K562 (cell line): ENCODE results near the gene ZBTB16. TPM values are rescaled to one million over a fixed set of nuclear protein-coding genes. Genes with fewer than 3 reads are reported as not detected.

Source experiments
- ATAC-seq: fragments of 200-7000 bp; cut with Tn5 transposase; 3 replicates; pipeline ENCODE4 v1.9.1; 2020; ENCODE audit warnings: moderate library complexity
- BruUV-seq: library from RNA; stranded (reverse); fragments of 400-500 nt; replicated peaks from 2 replicates; lab custom pipeline; 2021; lab: Mats Ljungman, UMichigan
- CTCF ChIA-PET: fragments of 300-600 bp; formaldehyde crosslinking; extraction: SDS; loops from one replicate; lab custom pipeline; 2021; ENCODE audit warnings: low intra/inter-chr PET ratio; lab: Yijun Ruan, JAX
- POLR2A ChIA-PET: fragments of 300-600, 350-650 bp; sonication (Branson Sonifier 250); formaldehyde crosslinking; extraction: SDS; loops from one replicate; lab custom pipeline; 2021; ENCODE audit warnings: antibody characterized with exemption, inconsistent platforms; lab: Yijun Ruan, JAX
- DNase-seq, 4 experiments: peaks; one replicate each; pipeline versions ENCODE4 v3.0.0 to v3.0.0-alpha.2; 2011 to 2018; ENCODE audit warnings: low spot score in 3 of 4, mixed read lengths in 3 of 4; ENCODE audit errors: extremely low read depth in 1 of 4
- FAIRE-seq: peaks from 2 replicates; lab custom pipeline; 2011; peaks lifted over from hg19 to GRCh38; lab: Jason Lieb, UNC
- H2AFZ ChIP-seq: 2 replicates; pipeline ENCODE4 v1.6.0; 2011; ENCODE audit warnings: low read depth, low read length, control low read depth, inconsistent platforms
- H3K27ac ChIP-seq: fragments of 200-600 bp; 3 replicates; pipeline ENCODE4 v1.8.0; 2011; ENCODE audit warnings: low read depth, mild to moderate bottlenecking, control low read depth, inconsistent platforms, low read length, moderate library complexity, mixed read lengths; ENCODE audit errors: extremely low read depth
- H3K27me3 ChIP-seq, 2 experiments: fragments of 300-600 bp in 1 of 2; 2 replicates in 1 of 2; 3 replicates in 1 of 2; pipeline versions ENCODE4 v1.6.0 to v1.8.0; 2011; ENCODE audit warnings: inconsistent platforms in 2 of 2, low read length in 2 of 2, mild to moderate bottlenecking in 1 of 2, mixed read lengths in 1 of 2, moderate library complexity in 1 of 2; ENCODE audit not compliant: control insufficient read depth in 2 of 2, insufficient read depth in 2 of 2
- H3K36me3 ChIP-seq: fragments of 300-600 bp; 3 replicates; pipeline ENCODE4 v1.8.0; 2011; ENCODE audit warnings: mild to moderate bottlenecking, low read length, inconsistent platforms; ENCODE audit not compliant: control insufficient read depth, insufficient read depth
- H3K4me1 ChIP-seq, 2 experiments: fragments of 200-600 bp in 1 of 2; replicated peaks in 1 of 2; 2 replicates in 1 of 2; 3 replicates in 1 of 2; pipeline versions ENCODE4 v1.5.1 to v1.8.0; 2011; ENCODE audit warnings: inconsistent platforms in 2 of 2, low read length in 2 of 2, mild to moderate bottlenecking in 1 of 2, mixed read lengths in 1 of 2, moderate library complexity in 1 of 2; ENCODE audit not compliant: control insufficient read depth in 2 of 2, insufficient read depth in 2 of 2
- H3K4me2 ChIP-seq: 2 replicates; pipeline ENCODE4 v1.6.1; 2011; ENCODE audit warnings: low read length, control low read depth, inconsistent platforms, mixed read lengths; ENCODE audit not compliant: insufficient read depth
- H3K4me3 ChIP-seq: fragments of 200-600 bp; sonication (generic), shearing (Covaris generic); 2 replicates; pipeline ENCODE4 v1.5.1; 2016; ENCODE audit warnings: control low read depth, inconsistent platforms
- H3K79me2 ChIP-seq: fragments of 200-600 bp; 3 replicates; pipeline ENCODE4 v1.8.0; 2011; ENCODE audit warnings: low read length, inconsistent platforms; ENCODE audit not compliant: control insufficient read depth, insufficient read depth
- H3K9ac ChIP-seq, 2 experiments: 2 replicates each; pipeline versions ENCODE4 v1.6.0 to v1.6.1; 2011; ENCODE audit warnings: low read depth in 2 of 2, low read length in 2 of 2, control low read depth in 1 of 2, inconsistent platforms in 1 of 2, mild to moderate bottlenecking in 1 of 2, mixed read lengths in 1 of 2; ENCODE audit not compliant: insufficient read depth in 1 of 2
- H3K9me1 ChIP-seq: one replicate; pipeline ENCODE4 v1.6.0; 2011; ENCODE audit warnings: inconsistent platforms, mild to moderate bottlenecking, low read length, moderate library complexity; ENCODE audit not compliant: control insufficient read depth, insufficient read depth
- H3K9me3 ChIP-seq: replicated peaks from 2 replicates; pipeline ENCODE4 v1.5.1; 2011; ENCODE audit warnings: low read depth, low read length, inconsistent platforms; ENCODE audit not compliant: control insufficient read depth, insufficient read depth
- H4K20me1 ChIP-seq: replicated peaks from 2 replicates; pipeline ENCODE4 v1.6.1; 2011; ENCODE audit warnings: low read length, inconsistent platforms, mixed read lengths; ENCODE audit not compliant: control insufficient read depth, insufficient read depth
- CTBP1 ChIP-seq: fragments of 450-650 bp; IDR thresholded peaks from 2 replicates; pipeline ENCODE4 v1.6.1; 2016; ENCODE audit warnings: borderline replicate concordance
- DMBX1 ChIP-seq: fragments of 250-450 bp; sonication (Bioruptor Pico); IDR thresholded peaks from 2 replicates; pipeline ENCODE4 v1.8.0; 2022; ENCODE audit warnings: inconsistent platforms, mild to moderate bottlenecking, moderate library complexity, borderline replicate concordance
- HDAC8 ChIP-seq: fragments of 450-650 bp; IDR thresholded peaks from 2 replicates; pipeline ENCODE4 v1.6.1; 2016; ENCODE audit warnings: mild to moderate bottlenecking, missing genetic modification characterization, moderate library complexity, missing compliant biosample characterization
- HNRNPLL ChIP-seq: fragments of 200-400 bp; formaldehyde crosslinking; IDR thresholded peaks from 2 replicates; pipeline ENCODE4 v1.6.1; 2017; ENCODE audit warnings: low read length, low read depth, mild to moderate bottlenecking; ENCODE audit not compliant: poor library complexity, severe bottlenecking
- POU5F1 ChIP-seq: fragments of 150-350 bp; IDR thresholded peaks from 2 replicates; pipeline ENCODE4 v1.6.1; 2014; ENCODE audit warnings: borderline replicate concordance, low read length, low read depth, mild to moderate bottlenecking; ENCODE audit not compliant: partially characterized antibody
- PTBP1 ChIP-seq: fragments of 200-400 bp; formaldehyde crosslinking; IDR thresholded peaks from 2 replicates; pipeline ENCODE4 v1.6.1; 2017; ENCODE audit warnings: low read depth, low read length
- RREB1 ChIP-seq: fragments of 250-450 bp; sonication (Bioruptor Pico); IDR thresholded peaks from 2 replicates; pipeline ENCODE4 v1.4.0; 2020
- ZBTB7A ChIP-seq: IDR thresholded peaks from 2 replicates; pipeline ENCODE4 v1.6.1; 2011; ENCODE audit warnings: low read depth, mild to moderate bottlenecking, low read length, moderate library complexity, borderline replicate concordance; ENCODE audit not compliant: control insufficient read depth
- WGBS: fragments of 100-300 bp; shearing (Covaris generic); methylation state at CpG from one replicate; pipeline ENCODE4 v1.1.6; 2016; ENCODE audit warnings: low coverage, mixed read lengths; ENCODE audit not compliant: insufficient coverage; ENCODE audit errors: missing lambda C conversion rate; 5-methylcytosine and 5-hydroxymethylcytosine counted together
- in situ Hi-C: fragments of 300-500 bp; cut with MboI; formaldehyde crosslinking; loops from 4 replicates; pipeline ENCODE4 v1.15.0; 2018; ENCODE audit warnings: inconsistent platforms, mixed read lengths
- intact Hi-C: fragments of 100-400 bp; cut with micrococcal nuclease; formaldehyde crosslinking; loops from 2 replicates; pipeline ENCODE4 v1.14.2; 2022
- polyA plus RNA-seq, 8 experiments: library from polyadenylated mRNA; depleted of rRNA in 4 of 8; stranded (reverse) in 5 of 8; unstranded in 3 of 8; fragments of >200 nt; fragmentation: Nextera tagmentation in 2 of 8; fragmentation: Illumina TruSeq in 1 of 8; extraction: Ambion mirVana in 2 of 8; extraction: Trizol in 1 of 8; gene quantifications; 2 replicates each; pipeline versions ENCODE4 v1.2.1 to v1.2.3, GENCODE V29; 2011 to 2014; ENCODE audit warnings: inconsistent platforms in 1 of 8, missing spikeins in 1 of 8
- total RNA-seq, 7 experiments: library from RNA; depleted of rRNA in 6 of 7; stranded (reverse); fragments of >200 nt in 6 of 7; fragmentation: Illumina TruSeq in 2 of 7; extraction: Trizol in 2 of 7; gene quantifications; 2 replicates each; pipeline versions ENCODE4 v1.2.1 to v1.2.3, GENCODE V29; 2011 to 2021; ENCODE audit warnings: low replicate concordance in 1 of 7

The ZBTB16 gene
- total and polyA plus RNA-seq, 9 of the 15 experiments (the other 6 are each of a cell fraction or from before 2014, with no cell fraction given) = 0.06 to 0.40 (median 0.24) TPM; not detected in 4

- no peak overlapping the region for H3K9ac ChIP-seq
- no peak overlapping the region for H2AFZ ChIP-seq
- no peak for FAIRE-seq
- H3K4me1 ChIP-seq = peaks cover 14 to 22% of the 10 kb centered on the region in 2 experiments
- TF ChIP-seq HNRNPLL (no peak), ZBTB7A (no peak), POU5F1 (no peak), DMBX1 (CRISPR knock-in tag) (no peak), HDAC8 (no peak), RREB1 (no peak), CTBP1 (no peak), PTBP1 (no peak)
- in situ Hi-C loops (no loop called here), intact Hi-C loops (no loop called here)
- no peak overlapping the region for H3K27ac ChIP-seq
- H3K9me3 ChIP-seq = no peaks in the 10 kb centered on the region
- H3K4me2 ChIP-seq = no peak overlapping the region
- no peaks in the 10 kb centered on the region for H3K79me2 ChIP-seq
- CTCF ChIA-PET = no interaction called here
- no peak overlapping the region for H3K4me3 ChIP-seq
- POLR2A ChIA-PET = no interaction called here
- peaks cover 0 to 4% of the 10 kb centered on the region in 2 experiments; a peak in 2 of 5 replicates for H3K27me3 ChIP-seq
- DNase-seq = no peak
- 14% methylated on average over 2 of the region's 2 CpGs for WGBS
- BruUV-seq = no TSS peak
- no peaks in the 10 kb centered on the region for H3K36me3 ChIP-seq
- no peaks in the 10 kb centered on the region for H4K20me1 ChIP-seq
- no peaks in the 10 kb centered on the region for H3K9me1 ChIP-seq
- ATAC-seq = no peak
Observed at GRCh38 chr11:114152785-114153184, 93.3 kb downstream of the ZBTB16 start.
